Anterior cingulate cortex (tissue), 58 donors: Measurements from ENCODE around the gene UBR4.

Experiments used
- DNase-seq, 58 donors: peaks; one replicate each; lab custom pipeline; 2025; lab: John Stamatoyannopoulos, UW

UBR4 gene

DNA sequence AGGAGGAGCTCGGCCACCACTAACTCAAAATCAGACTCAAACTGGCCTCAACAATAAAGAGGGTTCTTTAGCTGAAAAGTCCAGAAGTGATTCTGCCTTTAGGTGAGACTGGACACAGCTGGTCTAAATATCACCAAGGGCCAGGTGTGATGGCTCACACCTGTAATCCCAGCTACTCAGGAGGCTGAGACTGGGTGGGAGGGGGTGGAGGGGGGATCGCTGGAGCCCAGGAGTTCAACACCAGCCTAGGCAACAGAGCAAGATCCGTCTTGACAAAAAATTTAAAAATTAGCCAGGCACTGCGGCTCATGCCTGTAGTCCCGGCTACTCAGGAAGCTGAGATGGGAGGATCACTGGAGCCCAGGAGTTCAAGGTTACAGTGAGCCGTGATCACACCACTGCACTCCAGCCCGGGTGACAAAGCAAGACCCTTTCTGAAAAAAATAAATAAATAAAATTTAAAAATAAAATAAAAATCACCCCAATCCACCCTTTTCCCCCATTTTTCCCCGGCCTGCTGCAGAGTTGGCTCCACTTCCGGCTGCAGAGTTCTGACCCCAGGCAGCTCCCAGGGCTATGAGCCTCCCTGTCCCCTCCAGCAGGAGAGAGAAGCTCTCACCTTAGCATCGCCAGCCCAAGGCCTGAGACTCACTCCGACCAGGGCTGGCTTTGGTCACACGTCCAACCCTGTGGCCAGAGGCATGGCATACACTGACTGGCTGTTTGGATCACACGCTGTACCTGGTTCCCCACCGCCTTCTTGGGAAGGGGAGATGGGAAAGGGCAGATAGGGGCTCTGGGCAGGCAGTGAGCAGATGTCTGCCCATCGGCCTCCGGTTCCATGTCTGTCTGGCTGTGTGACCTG lies 166.3 kb downstream of the UBR4 start:
- no peak for DNase-seq

- DNase-seq, result no peak
Measured at GRCh38 chr1:19042675-19043578, 167.1 kb downstream of the UBR4 start.

GRCh38 chr1:19040010-19040680 lies 169.9 kb downstream of the UBR4 start:
- DNase-seq, result no peak

- no peak for DNase-seq
Measured at GRCh38 chr1:19038732-19039131, 171.3 kb downstream of the UBR4 start.

DNA sequence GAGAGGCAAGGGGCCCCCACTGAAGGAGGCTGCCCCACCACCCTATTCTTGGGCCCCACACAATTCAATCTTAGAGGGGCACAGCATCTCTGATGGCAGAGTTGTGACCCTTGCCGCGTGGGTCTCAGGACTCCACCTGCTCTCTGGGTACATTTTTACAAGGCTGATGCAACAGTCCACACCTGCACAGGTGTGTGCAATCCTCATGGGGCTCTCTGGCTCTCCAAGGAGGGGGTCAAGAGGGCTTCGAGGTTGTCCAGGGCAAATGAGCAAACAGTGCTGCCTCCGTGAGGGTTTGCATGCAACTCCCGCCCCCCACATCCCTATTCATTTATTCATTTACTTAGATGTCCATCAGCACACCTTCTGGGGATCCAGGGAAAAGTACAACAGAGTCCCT lies 172.0 kb downstream of the UBR4 start:
- no peak for DNase-seq

- DNase-seq, result no peak
Measured at GRCh38 chr1:19037659-19038058, 172.4 kb downstream of the UBR4 start.

- no peak for DNase-seq
Measured at GRCh38 chr1:19036813-19037605, 173.1 kb downstream of the UBR4 start.

GRCh38 chr1:19036041-19036812 lies 173.8 kb downstream of the UBR4 start:
- no peak for DNase-seq

DNA sequence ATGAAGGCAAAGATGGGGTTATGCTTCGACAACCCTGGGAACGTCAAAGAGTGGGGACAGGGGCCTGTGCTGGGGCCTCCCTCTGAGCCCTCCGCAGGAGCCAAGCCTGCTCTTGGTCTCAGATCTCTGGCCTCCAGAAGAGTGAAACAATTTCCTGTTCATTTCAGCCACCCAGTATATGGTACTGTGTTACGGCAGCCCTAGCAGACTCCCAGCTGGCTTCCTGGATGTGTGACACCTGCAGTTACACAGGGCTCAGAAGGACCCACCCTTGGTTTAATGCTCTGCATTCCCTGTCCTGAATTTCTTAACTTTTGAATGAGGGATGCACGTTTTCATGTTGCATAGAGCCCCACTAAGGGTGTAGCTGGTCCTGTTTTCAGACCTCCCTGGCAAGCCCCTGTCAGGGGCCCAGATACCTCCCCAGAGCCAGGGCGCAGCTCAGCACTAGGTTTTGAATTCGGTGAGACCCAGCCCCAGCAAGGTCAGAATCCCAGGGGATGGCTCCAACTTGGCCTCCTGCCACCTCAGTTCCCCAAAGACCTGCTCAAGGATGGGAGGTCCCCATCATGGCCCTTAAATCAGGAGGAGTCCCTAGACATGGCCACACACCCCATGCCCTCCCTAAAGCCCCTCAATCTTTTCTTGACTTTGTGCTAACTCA lies 174.6 kb downstream of the UBR4 start:
- DNase-seq, result no peak

- DNase-seq, result no peak
Measured at GRCh38 chr1:19034721-19035120, 175.3 kb downstream of the UBR4 start.

GRCh38 chr1:19033926-19034680 lies 176.0 kb downstream of the UBR4 start:
- DNase-seq, result no peak

DNA sequence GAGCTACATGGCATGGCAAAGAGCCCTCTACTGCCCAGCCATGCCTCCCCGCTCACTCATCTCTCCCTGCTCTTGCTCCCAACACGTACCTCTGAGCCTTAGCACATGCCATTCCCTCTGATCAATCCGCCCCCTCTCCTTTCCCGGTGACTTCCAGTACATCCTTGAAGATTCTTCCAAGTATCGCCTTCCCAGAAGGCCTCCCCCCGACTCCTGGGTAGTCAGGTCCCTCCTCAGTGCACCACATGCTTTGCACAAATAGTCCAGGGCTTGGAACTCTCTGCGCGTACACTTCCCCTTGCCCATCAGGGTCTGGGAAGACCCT lies 176.6 kb downstream of the UBR4 start:
- DNase-seq, result no peak

DNA sequence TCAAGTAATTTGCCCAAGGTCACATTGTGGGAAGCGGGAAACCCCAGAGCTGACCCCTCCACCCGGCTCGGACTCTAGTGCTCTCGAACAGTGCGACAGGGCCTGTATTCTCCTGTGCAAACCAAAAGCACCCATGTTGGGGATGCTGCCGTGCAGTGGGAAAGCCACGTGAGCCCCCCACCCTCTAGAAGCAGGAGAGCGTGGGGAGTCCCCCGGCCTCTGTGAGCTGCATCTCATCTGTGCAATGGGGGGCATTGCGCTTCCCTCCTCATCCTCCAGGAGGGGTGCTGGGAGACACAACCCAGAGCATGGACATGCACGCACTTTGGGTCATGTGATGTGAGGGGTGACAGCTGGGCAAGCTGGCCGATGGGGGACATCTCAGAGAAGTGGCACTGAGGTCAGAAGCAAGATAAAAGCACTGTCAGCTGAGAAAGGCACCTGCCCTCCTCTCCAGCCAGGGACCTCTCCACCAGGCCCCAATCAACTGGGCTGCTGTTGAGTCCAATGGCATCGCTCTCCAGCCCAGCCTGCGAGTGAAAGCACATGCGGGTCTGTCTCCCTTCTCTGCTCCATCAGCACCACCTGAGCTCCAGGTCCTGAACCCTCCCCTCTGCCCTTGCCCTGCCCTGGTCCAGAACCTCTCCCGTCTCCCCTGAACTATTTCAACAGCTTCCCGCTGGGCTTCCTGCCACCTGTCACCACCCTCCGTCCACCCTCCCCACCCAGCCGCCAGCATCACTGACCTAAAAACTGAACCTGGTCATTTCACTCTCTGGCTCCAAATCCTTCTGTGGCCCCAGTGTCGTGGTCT lies 177.2 kb downstream of the UBR4 start:
- no peak for DNase-seq

DNA sequence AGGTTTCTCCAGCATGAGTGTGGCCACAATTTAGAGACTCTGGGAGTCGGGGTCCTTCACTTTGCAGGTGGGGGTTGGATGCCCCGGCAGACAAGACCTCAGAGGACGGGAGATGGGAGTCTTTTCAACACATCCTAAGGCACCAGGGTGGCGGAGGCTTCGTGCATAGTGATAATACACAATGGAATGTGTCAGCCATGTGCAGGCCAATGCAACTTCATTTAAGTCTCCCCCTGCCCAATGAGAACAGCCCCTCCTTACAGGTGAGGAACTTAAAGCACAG lies 177.7 kb downstream of the UBR4 start:
- DNase-seq, result no peak

DNA sequence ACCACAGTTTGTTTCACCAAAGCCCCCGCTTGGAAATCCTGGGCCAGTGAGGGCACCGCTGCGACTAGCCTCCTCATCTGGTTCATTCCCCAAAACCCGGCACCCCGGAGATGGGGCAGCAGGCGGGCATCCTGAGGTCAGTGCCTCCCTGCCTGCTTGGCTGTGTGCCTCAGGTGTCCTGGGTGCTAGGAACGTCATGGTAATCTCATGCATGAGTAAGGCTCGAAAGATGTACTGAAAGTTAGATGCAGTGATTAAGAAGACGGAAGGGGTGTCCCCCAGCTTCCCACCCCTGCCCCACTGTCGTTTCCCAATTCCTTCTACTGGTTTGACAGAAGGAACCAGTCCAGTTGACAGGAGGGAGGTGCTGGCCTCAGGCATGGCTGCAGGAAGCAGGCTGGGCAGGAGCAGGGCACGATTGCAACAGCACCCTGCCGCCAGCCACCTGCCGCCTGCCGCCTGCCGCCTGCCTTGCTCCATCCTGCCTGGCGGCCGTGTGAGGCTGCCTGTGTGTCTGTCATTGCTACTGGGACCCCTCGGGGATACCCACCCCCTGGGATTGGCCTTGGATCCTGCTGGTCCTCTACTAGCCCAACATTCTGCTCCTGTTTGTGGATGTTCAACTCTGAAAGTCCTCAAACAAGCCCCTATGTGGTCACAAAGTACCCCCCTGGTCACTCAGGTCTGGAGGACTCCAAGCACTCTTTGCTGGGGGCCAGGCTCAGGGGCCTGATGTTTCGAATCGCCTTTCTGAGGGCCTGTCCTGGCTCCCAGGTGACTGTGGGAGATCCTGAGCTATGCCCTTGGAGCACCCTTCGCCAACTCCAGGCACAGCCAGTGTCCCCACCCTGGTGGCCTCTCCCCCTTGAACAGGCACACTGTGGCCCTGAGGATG lies 180.6 kb downstream of the UBR4 start:
- DNase-seq, result no peak

DNA sequence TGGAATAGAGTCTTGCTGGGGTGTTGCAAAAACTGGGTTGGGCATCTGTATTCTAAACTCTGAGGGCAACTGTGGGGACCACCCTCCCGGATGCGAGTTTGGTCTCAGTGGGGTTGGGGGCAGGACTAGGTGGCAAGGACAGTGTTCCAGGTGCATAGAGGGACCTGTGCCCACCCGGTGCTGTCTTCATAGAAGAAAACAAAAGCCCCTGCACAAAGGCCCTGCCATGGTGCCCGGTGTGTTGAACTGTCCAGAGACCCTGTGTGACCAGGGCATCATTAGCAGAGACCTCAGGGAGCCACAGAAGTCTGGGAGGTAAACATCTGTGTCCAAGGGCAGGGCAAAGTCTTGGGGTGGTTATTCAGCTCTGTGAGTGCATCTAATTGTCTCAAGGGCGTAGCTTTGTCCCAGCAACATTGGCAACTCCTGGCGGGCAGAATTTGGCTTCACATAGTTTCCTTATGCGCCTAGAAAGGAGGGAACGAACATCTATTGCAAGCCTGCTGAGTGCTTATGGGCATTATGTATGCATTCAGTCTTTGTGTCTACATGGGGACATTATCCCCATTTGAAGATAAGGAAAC lies 181.4 kb downstream of the UBR4 start:
- DNase-seq, result no peak
